ENCODE data around the gene TUBA3D.

DNA sequence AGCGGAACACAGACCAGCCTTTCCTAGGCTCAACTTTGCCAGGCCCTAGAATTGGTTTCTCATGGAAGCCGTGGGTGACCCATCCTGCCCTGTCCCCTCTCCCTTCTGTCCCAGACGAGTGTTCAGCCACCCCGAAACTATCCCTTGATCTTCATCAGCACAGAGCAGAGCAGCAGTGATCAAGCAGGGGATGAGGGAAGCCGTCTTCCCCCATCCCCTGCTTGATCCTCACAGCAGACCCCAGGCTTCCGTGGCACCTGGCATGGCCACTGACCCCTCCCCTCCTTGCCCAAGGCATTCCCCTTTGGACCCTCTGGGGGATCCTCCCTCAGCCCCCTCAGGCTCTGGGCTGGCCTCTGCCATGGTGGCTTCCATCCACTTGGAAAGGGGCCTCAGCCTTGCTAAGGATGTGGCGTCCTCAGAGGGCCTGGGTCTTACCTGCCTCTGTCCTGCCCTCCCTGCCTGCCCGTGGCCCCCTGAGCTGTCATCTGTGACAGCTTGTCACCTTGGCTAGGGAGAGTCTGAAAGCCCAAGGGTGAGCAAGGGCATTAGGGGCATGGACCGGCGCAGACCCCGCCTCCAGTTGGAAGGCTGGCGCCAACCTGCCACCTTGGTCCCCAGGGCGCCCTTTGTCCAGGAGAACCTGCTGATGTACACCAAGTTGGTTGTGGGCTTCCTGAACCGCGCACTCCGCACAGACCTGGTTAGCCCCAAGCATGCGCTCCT lies 41.4 kb downstream of the TUBA3D start:
- TF ChIP-seq, protein P1, sequence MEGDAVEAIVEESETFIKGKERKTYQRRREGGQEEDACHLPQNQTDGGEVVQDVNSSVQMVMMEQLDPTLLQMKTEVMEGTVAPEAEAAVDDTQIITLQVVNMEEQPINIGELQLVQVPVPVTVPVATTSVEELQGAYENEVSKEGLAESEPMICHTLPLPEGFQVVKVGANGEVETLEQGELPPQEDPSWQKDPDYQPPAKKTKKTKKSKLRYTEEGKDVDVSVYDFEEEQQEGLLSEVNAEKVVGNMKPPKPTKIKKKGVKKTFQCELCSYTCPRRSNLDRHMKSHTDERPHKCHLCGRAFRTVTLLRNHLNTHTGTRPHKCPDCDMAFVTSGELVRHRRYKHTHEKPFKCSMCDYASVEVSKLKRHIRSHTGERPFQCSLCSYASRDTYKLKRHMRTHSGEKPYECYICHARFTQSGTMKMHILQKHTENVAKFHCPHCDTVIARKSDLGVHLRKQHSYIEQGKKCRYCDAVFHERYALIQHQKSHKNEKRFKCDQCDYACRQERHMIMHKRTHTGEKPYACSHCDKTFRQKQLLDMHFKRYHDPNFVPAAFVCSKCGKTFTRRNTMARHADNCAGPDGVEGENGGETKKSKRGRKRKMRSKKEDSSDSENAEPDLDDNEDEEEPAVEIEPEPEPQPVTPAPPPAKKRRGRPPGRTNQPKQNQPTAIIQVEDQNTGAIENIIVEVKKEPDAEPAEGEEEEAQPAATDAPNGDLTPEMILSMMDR (IDR thresholded peaks at IDR 0.05), result no peak
- TF ChIP-seq POLR2A (IDR thresholded peaks at IDR 0.05), result no peak

All from prostate gland (tissue), 2 donors.